Stimulated activated naive CD8-positive, alpha-beta T cell treated with anti-CD3 and anti-CD28 coated beads, Interleukin-15, Interleukin-2, amounts not matched to agents 100 ng/mL and 50 ng/mL, for 24 hours (primary cell): ENCODE results near the gene LCE2B.
"Not testable (repeated sequence)": the region's sequence is repeated elsewhere in the genome, so short reads cannot be mapped to it uniquely, and the experiment has no call there.

Experiments
- H3K27ac Mint-ChIP-seq: one replicate; pipeline ENCODE4 v1.8.0; 2021; ENCODE audit warnings: mild to moderate bottlenecking, mixed read lengths
- H3K27me3 Mint-ChIP-seq: one replicate; pipeline ENCODE4 v1.8.0; 2021; ENCODE audit warnings: mixed read lengths
- H3K36me3 Mint-ChIP-seq: one replicate; pipeline ENCODE4 v1.8.0; 2021; ENCODE audit warnings: low read depth, mixed read lengths
- H3K4me1 Mint-ChIP-seq: one replicate; pipeline ENCODE4 v1.8.0; 2021; ENCODE audit warnings: low read depth, mixed read lengths
- H3K4me3 Mint-ChIP-seq: one replicate; pipeline ENCODE4 v1.8.0; 2021; ENCODE audit warnings: mild to moderate bottlenecking, mixed read lengths
- H3K9me3 Mint-ChIP-seq: one replicate; pipeline ENCODE4 v1.8.0; 2021; ENCODE audit warnings: mixed read lengths

The LCE2B gene, protein sequence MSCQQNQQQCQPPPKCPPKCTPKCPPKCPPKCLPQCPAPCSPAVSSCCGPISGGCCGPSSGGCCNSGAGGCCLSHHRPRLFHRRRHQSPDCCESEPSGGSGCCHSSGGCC

GRCh38 chr1:152685823-152686222 is at the start of gene LCE2B:
LCE2B (plus strand) TSS chr1:152686123; CDS start chr1:152686844, 721 bp downstream.
- not testable (repeated sequence) for H3K27ac Mint-ChIP-seq, H3K4me3 Mint-ChIP-seq, H3K4me1 Mint-ChIP-seq, H3K9me3 Mint-ChIP-seq, H3K36me3 Mint-ChIP-seq
- peaks cover 26% of the 10 kb centered on the region for H3K27me3 Mint-ChIP-seq

- H3K9me3 Mint-ChIP-seq = peaks cover 6% of the 10 kb centered on the region
- H3K4me3 Mint-ChIP-seq = no peak overlapping the region
Measured at GRCh38 chr1:152640351-152640750, 45.6 kb upstream of the LCE2B start.

GRCh38 chr1:152643945-152644344 is 42.0 kb upstream of the LCE2B start:
- peaks cover 16% of the 10 kb centered on the region for H3K27me3 Mint-ChIP-seq
- no peaks in the 10 kb centered on the region for H3K4me1 Mint-ChIP-seq
- H3K4me3 Mint-ChIP-seq = no peak overlapping the region
- no peak overlapping the region for H3K27ac Mint-ChIP-seq
- H3K36me3 Mint-ChIP-seq = no peaks in the 10 kb centered on the region
- peaks cover 6% of the 10 kb centered on the region for H3K9me3 Mint-ChIP-seq

More at GRCh38 chr1:152640351-152640750, 45.6 kb upstream of the LCE2B start:
- no peaks in the 10 kb centered on the region for H3K4me1 Mint-ChIP-seq
- no peaks in the 10 kb centered on the region for H3K36me3 Mint-ChIP-seq
- no peak overlapping the region for H3K27ac Mint-ChIP-seq
- H3K27me3 Mint-ChIP-seq = peaks cover 8% of the 10 kb centered on the region

DNA sequence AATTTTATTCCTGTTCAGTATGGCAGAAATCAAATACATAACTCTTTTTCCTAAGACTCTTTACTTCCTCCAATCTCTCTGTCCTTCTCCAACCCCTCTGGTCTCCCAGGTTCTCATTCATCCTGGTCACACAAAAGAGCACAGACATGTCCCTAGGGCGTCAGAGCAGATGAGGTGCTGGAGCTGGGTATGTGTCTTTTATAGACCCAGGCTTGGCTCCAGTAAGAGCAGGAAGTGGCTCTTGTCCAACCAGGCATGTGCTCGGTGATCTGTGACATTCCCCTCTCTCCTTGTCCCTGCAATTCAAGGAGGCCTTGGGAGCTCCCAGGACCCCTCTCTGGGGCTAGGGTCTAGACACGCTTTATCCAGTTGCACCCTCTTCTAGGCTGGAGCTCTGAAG is 40.8 kb upstream of the LCE2B start:
- H3K27me3 Mint-ChIP-seq = peaks cover 16% of the 10 kb centered on the region
- no peak overlapping the region for H3K27ac Mint-ChIP-seq
- no peaks in the 10 kb centered on the region for H3K4me1 Mint-ChIP-seq
- H3K36me3 Mint-ChIP-seq = no peaks in the 10 kb centered on the region
- no peaks in the 10 kb centered on the region for H3K9me3 Mint-ChIP-seq
- no peak overlapping the region for H3K4me3 Mint-ChIP-seq

DNA sequence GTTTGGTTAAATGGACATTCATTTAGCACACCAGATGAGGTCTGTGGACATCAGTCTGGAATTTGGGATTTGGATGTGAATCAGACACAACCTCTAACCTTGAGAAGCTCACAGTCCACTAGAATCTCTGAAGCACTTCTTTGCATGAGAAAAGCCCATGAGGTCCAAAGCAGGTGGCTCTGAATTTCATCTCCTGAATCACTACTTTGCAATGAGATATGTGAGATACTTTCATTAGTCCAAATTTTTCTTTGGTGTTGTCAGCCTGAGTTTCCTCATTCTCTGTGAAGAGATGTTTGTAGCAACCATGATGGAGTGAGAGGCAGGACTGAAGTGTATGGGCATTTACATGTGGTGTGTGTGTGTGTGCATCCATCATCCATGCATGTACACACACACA is 39.3 kb upstream of the LCE2B start:
- no peak overlapping the region for H3K4me3 Mint-ChIP-seq
- H3K36me3 Mint-ChIP-seq = no peaks in the 10 kb centered on the region

DNA sequence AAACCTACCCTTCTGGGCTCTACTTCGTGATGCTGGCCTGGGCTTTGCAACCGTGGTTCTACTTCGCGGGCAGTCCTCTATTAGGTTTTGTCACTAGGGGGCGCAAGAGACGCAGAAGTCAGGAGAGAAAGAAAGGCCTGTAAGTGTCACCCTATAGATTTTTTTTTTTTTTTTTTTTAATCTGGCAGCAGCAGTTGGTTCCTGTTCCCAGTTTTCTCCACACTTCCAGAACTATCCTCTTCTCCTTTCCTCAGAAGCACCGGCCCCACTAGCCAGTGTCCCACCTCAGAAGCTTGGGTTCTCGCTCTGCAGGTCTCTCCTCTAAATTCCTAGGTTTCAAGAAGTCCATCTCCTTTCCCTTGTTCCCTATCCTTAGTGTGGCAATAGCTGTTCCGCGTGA is 31.8 kb upstream of the LCE2B start:
- Mint-ChIP-seq H3K27ac (no peak overlapping the region), H3K9me3 (no peaks in the 10 kb centered on the region), H3K4me1 (no peaks in the 10 kb centered on the region), H3K4me3 (no peak overlapping the region), H3K27me3 (peaks cover 3% of the 10 kb centered on the region), H3K36me3 (no peaks in the 10 kb centered on the region)

More for the DNA sequence above, 39.3 kb upstream of the LCE2B start:
- Mint-ChIP-seq H3K9me3 (no peaks in the 10 kb centered on the region), H3K27me3 (peaks cover 16% of the 10 kb centered on the region), H3K27ac (no peak overlapping the region), H3K4me1 (no peaks in the 10 kb centered on the region)

GRCh38 chr1:152656459-152656858 is 29.5 kb upstream of the LCE2B start:
- no peaks in the 10 kb centered on the region for H3K4me1 Mint-ChIP-seq
- H3K36me3 Mint-ChIP-seq = no peaks in the 10 kb centered on the region
- no peaks in the 10 kb centered on the region for H3K9me3 Mint-ChIP-seq
- peaks cover 3% of the 10 kb centered on the region for H3K27me3 Mint-ChIP-seq
- H3K27ac Mint-ChIP-seq = no peak overlapping the region
- no peak overlapping the region for H3K4me3 Mint-ChIP-seq

DNA sequence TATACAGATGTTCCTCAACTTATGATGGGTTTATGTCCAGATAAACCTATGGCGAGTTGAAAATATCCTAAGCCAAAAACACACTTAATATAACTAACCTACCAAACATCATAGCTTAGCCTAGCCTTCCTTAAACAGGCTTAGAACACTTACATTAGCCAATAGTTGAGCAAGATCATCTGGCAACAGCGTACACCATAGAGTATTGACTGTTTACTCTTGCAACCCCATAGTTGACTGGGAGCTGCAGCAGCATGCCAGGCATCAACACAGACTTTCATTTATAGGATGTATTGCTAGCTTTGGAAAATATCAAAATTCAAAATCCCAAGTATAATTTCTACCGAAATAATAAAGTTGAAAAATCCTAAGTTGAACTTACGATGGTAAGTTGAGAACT is 28.2 kb upstream of the LCE2B start:
- no peaks in the 10 kb centered on the region for H3K4me1 Mint-ChIP-seq
- peaks cover 3% of the 10 kb centered on the region for H3K27me3 Mint-ChIP-seq
- no peak overlapping the region for H3K27ac Mint-ChIP-seq
- H3K4me3 Mint-ChIP-seq = no peak overlapping the region
- no peaks in the 10 kb centered on the region for H3K36me3 Mint-ChIP-seq
- no peaks in the 10 kb centered on the region for H3K9me3 Mint-ChIP-seq

- Mint-ChIP-seq H3K4me3 (no peak overlapping the region), H3K4me1 (no peaks in the 10 kb centered on the region), H3K27ac (no peak overlapping the region), H3K36me3 (no peaks in the 10 kb centered on the region), H3K27me3 (peaks cover 3% of the 10 kb centered on the region), H3K9me3 (no peaks in the 10 kb centered on the region)
Measured at GRCh38 chr1:152658649-152659048, 27.3 kb upstream of the LCE2B start.

GRCh38 chr1:152663098-152663497 is 22.8 kb upstream of the LCE2B start, which contains the start of gene LCE2D:
LCE2D (plus strand) TSS chr1:152663380; CDS start chr1:152664106, 726 bp downstream.
- H3K36me3 Mint-ChIP-seq = no peaks in the 10 kb centered on the region
- H3K4me1 Mint-ChIP-seq = no peaks in the 10 kb centered on the region
- H3K9me3 Mint-ChIP-seq = no peaks in the 10 kb centered on the region
- peaks cover 15% of the 10 kb centered on the region for H3K27me3 Mint-ChIP-seq
- no peak within 1 kb of the TSS for H3K27ac Mint-ChIP-seq
- no peak within 1 kb of the TSS for H3K4me3 Mint-ChIP-seq

GRCh38 chr1:152666171-152666570 is 19.8 kb upstream of the LCE2B start:
- not testable (repeated sequence) for H3K36me3 Mint-ChIP-seq, H3K4me3 Mint-ChIP-seq, H3K27ac Mint-ChIP-seq, H3K4me1 Mint-ChIP-seq, H3K9me3 Mint-ChIP-seq
- H3K27me3 Mint-ChIP-seq = peaks cover 19% of the 10 kb centered on the region

DNA sequence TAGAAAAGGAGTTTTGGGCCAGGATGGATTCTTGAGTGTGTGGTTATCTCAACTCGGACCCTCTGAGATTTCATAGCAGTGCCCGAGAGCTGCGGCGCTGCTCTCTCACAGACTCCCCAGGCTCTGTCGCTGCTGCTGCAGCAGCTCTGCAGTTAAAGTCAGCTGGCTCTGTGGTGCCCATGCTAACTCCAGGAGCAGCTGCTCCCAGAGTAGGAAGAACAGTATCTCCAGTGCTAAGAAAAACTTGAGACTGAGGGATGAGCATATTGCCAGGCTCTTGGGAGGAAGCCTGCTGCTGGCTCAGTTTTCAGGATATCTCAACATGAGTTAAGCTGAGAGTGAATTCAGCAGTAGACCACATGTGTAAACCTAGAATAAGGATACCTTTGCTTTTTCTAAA is 18.3 kb upstream of the LCE2B start:
- H3K36me3 Mint-ChIP-seq = no peaks in the 10 kb centered on the region
- H3K4me1 Mint-ChIP-seq = no peaks in the 10 kb centered on the region
- no peak overlapping the region for H3K4me3 Mint-ChIP-seq
- peaks cover 21% of the 10 kb centered on the region for H3K27me3 Mint-ChIP-seq
- H3K27ac Mint-ChIP-seq = no peak overlapping the region
- no peaks in the 10 kb centered on the region for H3K9me3 Mint-ChIP-seq

DNA sequence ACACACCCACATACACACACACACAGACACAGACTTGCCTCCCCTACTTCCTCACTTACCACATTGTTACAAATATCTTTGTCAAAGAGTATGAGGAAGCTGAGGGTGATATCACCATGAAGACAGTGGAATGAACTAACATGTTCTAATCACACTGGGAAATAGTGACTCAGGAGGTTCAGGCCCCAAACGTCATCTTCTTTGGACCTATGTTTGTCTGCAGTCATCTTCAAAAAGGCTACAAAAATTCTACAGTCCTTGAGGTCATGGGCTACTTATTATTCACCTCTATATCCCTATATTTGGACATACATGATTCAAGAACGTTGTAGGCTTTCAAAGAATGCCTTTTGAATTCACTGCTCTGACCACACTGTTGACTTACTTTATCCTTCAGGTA is 12.9 kb upstream of the LCE2B start:
- Mint-ChIP-seq H3K27me3 (peaks cover 24% of the 10 kb centered on the region), H3K4me3 (no peak overlapping the region)

DNA sequence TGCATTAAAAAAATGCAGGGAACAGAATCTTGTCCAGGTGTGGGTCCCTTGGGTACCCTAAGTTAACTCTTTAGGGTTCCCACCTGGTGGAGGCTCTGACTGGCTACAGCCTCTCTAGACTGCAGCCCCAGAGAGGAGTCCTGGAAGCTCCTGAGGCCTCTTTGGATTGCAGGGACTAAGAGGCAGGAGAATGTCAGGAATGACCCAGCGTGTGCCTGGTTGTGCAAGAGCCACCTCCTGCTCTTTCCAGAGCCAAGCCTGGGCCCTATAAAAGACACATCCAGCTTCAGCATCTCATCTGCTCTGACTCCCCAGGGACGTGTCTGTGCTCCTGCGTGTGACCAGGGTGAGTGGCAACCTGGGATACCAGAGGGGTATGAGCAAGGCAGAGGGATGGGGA is 10.9 kb upstream of the LCE2B start, which contains the start of gene LCE2C:
TSS of gene LCE2C (plus strand) at position 297 of the 400 bp plus-strand sequence. CDS start 737 bp downstream, outside the sequence.
- H3K36me3 Mint-ChIP-seq, H3K9me3 Mint-ChIP-seq, H3K27ac Mint-ChIP-seq, H3K4me1 Mint-ChIP-seq, H3K4me3 Mint-ChIP-seq: not testable (repeated sequence)
- peaks cover 26% of the 10 kb centered on the region for H3K27me3 Mint-ChIP-seq

More for the DNA sequence above, 12.9 kb upstream of the LCE2B start:
- no peaks in the 10 kb centered on the region for H3K36me3 Mint-ChIP-seq
- no peaks in the 10 kb centered on the region for H3K4me1 Mint-ChIP-seq
- no peaks in the 10 kb centered on the region for H3K9me3 Mint-ChIP-seq
- H3K27ac Mint-ChIP-seq = no peak overlapping the region

- Mint-ChIP-seq H3K27me3 (peaks cover 24% of the 10 kb centered on the region), H3K36me3 (no peaks in the 10 kb centered on the region), H3K4me3 (no peak overlapping the region), H3K27ac (no peak overlapping the region), H3K9me3 (no peaks in the 10 kb centered on the region), H3K4me1 (no peaks in the 10 kb centered on the region)
Measured at GRCh38 chr1:152679459-152679858, 6.5 kb upstream of the LCE2B start.

DNA sequence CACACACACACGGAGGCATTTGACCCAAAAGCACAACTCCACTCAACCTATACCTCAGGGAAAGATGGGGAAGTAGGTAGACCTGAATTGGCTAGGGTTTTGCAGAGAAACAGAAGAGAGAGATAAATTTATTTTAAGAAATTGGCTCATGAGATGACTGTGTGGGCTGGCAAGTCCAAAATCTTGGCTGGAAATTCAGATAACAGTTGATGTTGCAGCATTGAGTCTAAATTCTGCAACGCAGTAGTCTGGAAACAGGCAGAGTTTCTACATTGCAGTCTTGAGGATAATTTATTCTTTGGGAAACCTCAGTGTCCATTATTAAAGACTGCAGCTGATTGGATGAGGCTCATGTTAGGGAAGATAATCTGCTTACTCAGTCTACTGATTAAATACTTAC is 4.3 kb upstream of the LCE2B start:
- Mint-ChIP-seq H3K27ac (no peak overlapping the region), H3K4me3 (no peak overlapping the region), H3K4me1 (no peaks in the 10 kb centered on the region), H3K27me3 (peaks cover 18% of the 10 kb centered on the region), H3K9me3 (no peaks in the 10 kb centered on the region), H3K36me3 (no peaks in the 10 kb centered on the region)
